A549 (cell line): ENCODE data around the gene TMEM18. TPM values are rescaled to one million over a fixed set of nuclear protein-coding genes. Genes with fewer than 3 reads are reported as not detected.

Experiments
- ATAC-seq, 2 experiments: fragments of 200-7000 bp in 1 of 2; fragments of >200 bp in 1 of 2; cut with Nextera tagmentation in 1 of 2; cut with Tn5 transposase in 1 of 2; 3 replicates each; pipeline versions ENCODE4 v1.8.0 to v1.9.1; 2018 to 2020; ENCODE audit warnings: mild to moderate bottlenecking in 1 of 2, moderate library complexity in 1 of 2
- CTCF ChIA-PET: fragments of 300-600 bp; sonication (Branson Sonifier 250); formaldehyde crosslinking; extraction: SDS; loops from one replicate; lab custom pipeline; 2021; ENCODE audit warnings: antibody characterized with exemption, inconsistent platforms; lab: Yijun Ruan, JAX
- POLR2A ChIA-PET: fragments of 350-600 bp; formaldehyde crosslinking; extraction: SDS; loops from one replicate; lab custom pipeline; 2021; ENCODE audit warnings: antibody characterized with exemption, inconsistent platforms; lab: Yijun Ruan, JAX
- DNase-seq, 2 experiments: peaks; one replicate each; pipeline versions ENCODE4 v3.0.0 to v3.0.0-alpha.2; 2011 to 2016; ENCODE audit warnings: low read depth in 1 of 2, low spot score in 1 of 2
- FAIRE-seq: peaks from 2 replicates; lab custom pipeline; 2011; peaks lifted over from hg19 to GRCh38; lab: Jason Lieb, UNC
- H3K27ac ChIP-seq, 2 experiments: fragments of >200 bp; sonication (Bioruptor Twin); formaldehyde crosslinking; 3 replicates each; pipeline ENCODE4 v1.5.1; 2016 to 2017
- H3K4me1 ChIP-seq: fragments of >200 bp; sonication (Bioruptor Twin); formaldehyde crosslinking; 3 replicates; pipeline ENCODE4 v1.6.1; 2016
- H3K4me2 ChIP-seq: fragments of >200 bp; sonication (Bioruptor Twin); formaldehyde crosslinking; 3 replicates; pipeline ENCODE4 v1.6.1; 2016
- H3K4me3 ChIP-seq: fragments of >200 bp; sonication (Bioruptor Twin); formaldehyde crosslinking; 3 replicates; pipeline ENCODE4 v1.5.1; 2016
- H3K9me3 ChIP-seq: fragments of >200 bp; sonication (Bioruptor Twin); formaldehyde crosslinking; 3 replicates; pipeline ENCODE4 v1.6.1; 2016
- BCL3 ChIP-seq: fragments of >200 bp; sonication (Bioruptor Twin); formaldehyde crosslinking; IDR thresholded peaks from 3 replicates; pipeline ENCODE4 v1.6.1; 2016
- CBX2 ChIP-seq: fragments of 200-600 bp; sonication (generic); IDR thresholded peaks from 2 replicates; pipeline ENCODE4 v1.6.1; 2016; ENCODE audit warnings: low read depth, mild to moderate bottlenecking, borderline replicate concordance
- CBX8 ChIP-seq: fragments of 200-600 bp; sonication (generic); IDR thresholded peaks from 2 replicates; pipeline ENCODE4 v1.6.1; 2016
- E2F6 ChIP-seq: IDR thresholded peaks from 2 replicates; pipeline ENCODE4 v1.6.1; 2012; ENCODE audit warnings: low read depth, borderline replicate concordance
- EHF ChIP-seq: fragments of 250-450 bp; sonication (Bioruptor Pico); IDR thresholded peaks from 2 replicates; pipeline ENCODE4 v1.5.0; 2020; ENCODE audit warnings: mild to moderate bottlenecking
- EHMT2 ChIP-seq: fragments of 200-600 bp; sonication (generic); IDR thresholded peaks from 2 replicates; pipeline ENCODE4 v1.6.1; 2016; ENCODE audit warnings: antibody characterized with exemption, low read depth, mild to moderate bottlenecking, moderate library complexity
- EP300 ChIP-seq, 2 experiments: fragments of >200 bp; sonication (Bioruptor Twin); formaldehyde crosslinking; IDR thresholded peaks; 2 replicates in 1 of 2; 3 replicates in 1 of 2; pipeline ENCODE4 v1.6.1; 2016 to 2017
- FOSL2 ChIP-seq, 2 experiments: fragments of 450-650 bp in 1 of 2; fragments of >200 bp in 1 of 2; sonication (Bioruptor Twin) in 1 of 2; formaldehyde crosslinking; IDR thresholded peaks; 2 replicates each; pipeline versions ENCODE4 v1.5.0 to v1.6.1; 2016 to 2020; ENCODE audit warnings: mild to moderate bottlenecking in 1 of 2, moderate library complexity in 1 of 2
- FOXS1 ChIP-seq: fragments of 250-450 bp; sonication (Bioruptor Pico); IDR thresholded peaks from 2 replicates; pipeline ENCODE4 v1.5.0; 2020; ENCODE audit warnings: mild to moderate bottlenecking, moderate library complexity
- GATA3 ChIP-seq: IDR thresholded peaks from 2 replicates; pipeline ENCODE4 v1.6.1; 2012; ENCODE audit warnings: borderline replicate concordance
- HOXB13 ChIP-seq: fragments of 250-450 bp; sonication (Bioruptor Pico); IDR thresholded peaks from 2 replicates; pipeline ENCODE4 v1.5.0; 2020; ENCODE audit warnings: low read depth, mild to moderate bottlenecking, moderate library complexity
- JUNB ChIP-seq: fragments of >200 bp; sonication (Bioruptor Twin); formaldehyde crosslinking; IDR thresholded peaks from 2 replicates; pipeline ENCODE4 v1.6.1; 2016
- KDM5A ChIP-seq: fragments of 200-600 bp; sonication (generic); IDR thresholded peaks from 2 replicates; pipeline ENCODE4 v1.6.1; 2016; ENCODE audit warnings: antibody characterized with exemption, mild to moderate bottlenecking
- NFE2L2 ChIP-seq: fragments of 150-350 bp; conservative IDR thresholded peaks from 2 replicates; pipeline ENCODE4 v1.6.1; 2014; ENCODE audit warnings: low read length
- RFX5 ChIP-seq: fragments of 450-650 bp; IDR thresholded peaks from 2 replicates; pipeline ENCODE4 v1.7.1; 2014; ENCODE audit warnings: antibody characterized with exemption, mild to moderate bottlenecking, moderate library complexity
- SREBF2 ChIP-seq: fragments of 450-650 bp; IDR thresholded peaks from 2 replicates; pipeline ENCODE4 v1.6.1; 2014; ENCODE audit warnings: mild to moderate bottlenecking, moderate library complexity
- TFCP2L1 ChIP-seq: fragments of 250-450 bp; sonication (Bioruptor Pico); IDR thresholded peaks from 2 replicates; pipeline ENCODE4 v1.5.0; 2021; ENCODE audit warnings: mild to moderate bottlenecking
- TP53 ChIP-seq: fragments of 250-450 bp; sonication (Bioruptor Pico); IDR thresholded peaks from 2 replicates; pipeline ENCODE4 v1.5.0; 2021; ENCODE audit warnings: mild to moderate bottlenecking, moderate library complexity
- ZFP36 ChIP-seq: fragments of 450-650 bp; IDR thresholded peaks from 2 replicates; pipeline ENCODE4 v1.6.1; 2014; ENCODE audit warnings: borderline replicate concordance; ENCODE audit not compliant: partially characterized antibody
- WGBS: methylation state at CpG from one replicate; pipeline ENCODE4 v1.1.6; 2017; ENCODE audit errors: missing lambda C conversion rate; 5-methylcytosine and 5-hydroxymethylcytosine counted together
- polyA plus RNA-seq, 4 experiments: library from polyadenylated mRNA; depleted of rRNA in 3 of 4; stranded (reverse); fragments of >200 nt; fragmentation: RNase III in 1 of 4; extraction: RNeasy Plus Mini Kit Qiagen cat#74134 plus additional on column Dnase treatment in 1 of 4; gene quantifications; 2 replicates in 3 of 4; 3 replicates in 1 of 4; pipeline ENCODE4 v1.2.3, GENCODE V29; 2011 to 2017
- TF ChIP-seq, protein P1 (sequence below): fragments of 250-450 bp; sonication (Bioruptor Pico); IDR thresholded peaks from 2 replicates; pipeline ENCODE4 v1.5.0; 2021; ENCODE audit warnings: mild to moderate bottlenecking, moderate library complexity, borderline replicate concordance
- TF ChIP-seq, protein P2 (sequence below): fragments of 450-650 bp; IDR thresholded peaks from 2 replicates; pipeline ENCODE4 v1.6.1; 2014; ENCODE audit warnings: antibody characterized with exemption
- TF ChIP-seq, protein P3 (sequence below): fragments of 250-450 bp; sonication (Bioruptor Pico); IDR thresholded peaks from 2 replicates; pipeline ENCODE4 v1.5.0; 2020; ENCODE audit warnings: low read depth, mild to moderate bottlenecking, moderate library complexity

The TMEM18 gene
- polyA plus RNA-seq, 2 of the 4 experiments (the other 2 are of a cell fraction): 35.6 to 75.0 TPM

DNA sequence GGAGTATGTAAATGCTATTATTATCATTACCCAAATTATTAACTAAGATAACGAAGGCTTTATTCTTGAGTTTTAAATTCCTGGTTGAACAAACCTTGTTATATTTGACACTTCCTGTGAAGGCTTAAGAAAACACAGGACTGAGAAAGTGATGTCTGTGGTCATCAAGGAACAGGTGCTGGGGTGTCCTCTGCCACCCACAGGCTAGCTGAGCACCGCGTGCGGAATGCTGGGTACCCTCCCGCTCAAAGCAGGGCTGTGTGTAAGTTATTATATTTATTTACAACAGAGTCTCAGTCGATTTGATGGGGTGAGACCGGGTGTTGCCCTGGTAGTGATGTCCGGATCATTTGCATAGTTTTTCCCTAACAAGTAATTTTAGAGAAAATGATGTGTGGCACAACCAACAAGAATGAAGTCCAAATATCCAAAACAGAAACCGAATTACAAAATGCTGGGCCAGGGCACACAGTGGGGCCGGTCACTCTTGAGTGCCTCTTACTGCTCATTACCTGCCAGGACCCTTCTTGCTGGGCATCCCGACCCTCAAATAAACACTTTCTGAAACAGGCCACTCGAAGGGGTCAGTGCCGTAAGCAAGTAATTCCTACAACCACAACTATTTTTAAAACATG lies 49.2 kb downstream of the TMEM18 start (continued):
- TF ChIP-seq, protein P1, sequence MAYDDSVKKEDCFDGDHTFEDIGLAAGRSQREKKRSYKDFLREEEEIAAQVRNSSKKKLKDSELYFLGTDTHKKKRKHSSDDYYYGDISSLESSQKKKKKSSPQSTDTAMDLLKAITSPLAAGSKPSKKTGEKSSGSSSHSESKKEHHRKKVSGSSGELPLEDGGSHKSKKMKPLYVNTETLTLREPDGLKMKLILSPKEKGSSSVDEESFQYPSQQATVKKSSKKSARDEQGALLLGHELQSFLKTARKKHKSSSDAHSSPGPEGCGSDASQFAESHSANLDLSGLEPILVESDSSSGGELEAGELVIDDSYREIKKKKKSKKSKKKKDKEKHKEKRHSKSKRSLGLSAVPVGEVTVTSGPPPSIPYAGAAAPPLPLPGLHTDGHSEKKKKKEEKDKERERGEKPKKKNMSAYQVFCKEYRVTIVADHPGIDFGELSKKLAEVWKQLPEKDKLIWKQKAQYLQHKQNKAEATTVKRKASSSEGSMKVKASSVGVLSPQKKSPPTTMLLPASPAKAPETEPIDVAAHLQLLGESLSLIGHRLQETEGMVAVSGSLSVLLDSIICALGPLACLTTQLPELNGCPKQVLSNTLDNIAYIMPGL (CRISPR knock-in tag): no peak
- TF ChIP-seq KDM5A (no peak), FOSL2 (IDR thresholded peaks at IDR 0.05) (no peak), FOSL2 (CRISPR knock-in tag; IDR thresholded peaks at IDR 0.05) (no peak), GATA3 (no peak), EHMT2 (no peak), ZFP36 (no peak)

- H3K4me2 ChIP-seq: no peak overlapping the region
- TF ChIP-seq ZFP36 (no peak), NFE2L2 (no peak), TFCP2L1 (CRISPR knock-in tag) (no peak), TP53 (CRISPR knock-in tag) (no peak), HOXB13 (CRISPR knock-in tag) (no peak), SREBF2 (no peak), E2F6 (no peak), EHF (no peak), FOXS1 (CRISPR knock-in tag) (no peak), EP300 (IDR thresholded peaks at IDR 0.05) (no peak), JUNB (no peak), CBX8 (no peak), RFX5 (no peak), CBX2 (no peak), BCL3 (no peak)
- TF ChIP-seq, protein P2, sequence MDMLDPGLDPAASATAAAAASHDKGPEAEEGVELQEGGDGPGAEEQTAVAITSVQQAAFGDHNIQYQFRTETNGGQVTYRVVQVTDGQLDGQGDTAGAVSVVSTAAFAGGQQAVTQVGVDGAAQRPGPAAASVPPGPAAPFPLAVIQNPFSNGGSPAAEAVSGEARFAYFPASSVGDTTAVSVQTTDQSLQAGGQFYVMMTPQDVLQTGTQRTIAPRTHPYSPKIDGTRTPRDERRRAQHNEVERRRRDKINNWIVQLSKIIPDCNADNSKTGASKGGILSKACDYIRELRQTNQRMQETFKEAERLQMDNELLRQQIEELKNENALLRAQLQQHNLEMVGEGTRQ: no peak
- TF ChIP-seq, protein P3, sequence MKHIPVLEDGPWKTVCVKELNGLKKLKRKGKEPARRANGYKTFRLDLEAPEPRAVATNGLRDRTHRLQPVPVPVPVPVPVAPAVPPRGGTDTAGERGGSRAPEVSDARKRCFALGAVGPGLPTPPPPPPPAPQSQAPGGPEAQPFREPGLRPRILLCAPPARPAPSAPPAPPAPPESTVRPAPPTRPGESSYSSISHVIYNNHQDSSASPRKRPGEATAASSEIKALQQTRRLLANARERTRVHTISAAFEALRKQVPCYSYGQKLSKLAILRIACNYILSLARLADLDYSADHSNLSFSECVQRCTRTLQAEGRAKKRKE (CRISPR knock-in tag): no peak
- 79% methylated on average over 9 of the region's 9 CpGs for WGBS
- no peak for FAIRE-seq
- no peaks in the 10 kb centered on the region for H3K9me3 ChIP-seq
- H3K4me3 ChIP-seq: no peak overlapping the region
- ChIA-PET CTCF (no interaction called here), POLR2A (no interaction called here)
- ATAC-seq: no peak
- no peaks in the 10 kb centered on the region for H3K4me1 ChIP-seq
- no peak for DNase-seq
- no peak overlapping the region for H3K27ac ChIP-seq
These were observed 49.9 kb downstream of the TMEM18 start for GRCh38 chr2:627340-627709.
